ENCODE data around the gene PLCG2.

GRCh38 chr16:81834868-81835267 is 55.8 kb downstream of the PLCG2 start:
- TF ChIP-seq POLR2AphosphoS5 (IDR thresholded peaks at IDR 0.05; ENCODE audit: borderline replicate concordance, low read depth, low read length) (no peak), EZH2 (IDR thresholded peaks at IDR 0.05) (no peak), FOXP2 (optimal IDR thresholded peaks at IDR 0.05; ENCODE audit: control extremely low read depth, extremely low read length, insufficient read depth) (no peak)

Data from SK-N-MC (cell line).